GM10248 (cell line): ENCODE measurements around the gene PRKN.

Experiments
- CTCF ChIA-PET: fragments of 300-600 bp; sonication (Branson Sonifier 250); formaldehyde crosslinking; extraction: SDS; loops from one replicate; lab custom pipeline; 2021; ENCODE audit warnings: antibody characterized with exemption; lab: Yijun Ruan, JAX
- POLR2A ChIA-PET: fragments of 350-650 bp; sonication (Branson Sonifier 250); formaldehyde crosslinking; extraction: SDS; loops from one replicate; lab custom pipeline; 2020; ENCODE audit warnings: antibody characterized with exemption; lab: Yijun Ruan, JAX
- DNase-seq: peaks from one replicate; pipeline ENCODE4 v3.0.0; 2012; ENCODE audit errors: extremely low spot score
- TF ChIP-seq, protein P1 (sequence below): IDR thresholded peaks from 2 replicates; pipeline ENCODE4 v1.5.1; 2012; ENCODE audit warnings: mild to moderate bottlenecking, low read depth; ENCODE audit errors: extremely low read depth, missing control alignments, control extremely low read depth

The PRKN gene

DNA sequence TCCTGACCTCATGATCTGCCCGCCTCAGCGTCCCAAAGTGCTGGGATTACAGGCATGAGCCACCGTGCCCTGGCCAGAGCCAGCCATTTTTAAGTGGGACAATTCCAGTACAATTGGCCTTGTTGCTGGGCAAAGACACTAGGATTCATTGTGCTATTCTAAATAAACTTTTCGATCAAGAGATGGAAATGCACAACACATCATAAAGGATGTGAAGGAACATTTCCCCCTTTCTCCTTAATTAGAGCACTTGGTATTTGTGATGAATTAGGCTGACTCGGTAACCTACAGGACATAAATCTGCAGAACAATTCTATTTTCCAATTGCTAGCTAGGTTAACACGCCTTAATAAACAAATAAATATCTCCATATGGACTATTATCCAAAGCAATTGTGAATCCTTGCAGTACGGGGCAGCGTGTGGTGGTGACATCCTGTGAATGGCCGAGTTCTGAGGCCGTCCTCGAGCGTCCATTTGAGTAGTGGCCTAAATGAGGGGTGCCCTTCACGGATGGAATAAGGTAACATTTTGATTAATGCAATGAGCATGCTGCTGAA lies 1047.5 kb downstream of the PRKN start:
- POLR2A ChIA-PET: no interaction called here
- DNase-seq: no peak
- CTCF ChIA-PET: no interaction called here
- TF ChIP-seq, protein P1, sequence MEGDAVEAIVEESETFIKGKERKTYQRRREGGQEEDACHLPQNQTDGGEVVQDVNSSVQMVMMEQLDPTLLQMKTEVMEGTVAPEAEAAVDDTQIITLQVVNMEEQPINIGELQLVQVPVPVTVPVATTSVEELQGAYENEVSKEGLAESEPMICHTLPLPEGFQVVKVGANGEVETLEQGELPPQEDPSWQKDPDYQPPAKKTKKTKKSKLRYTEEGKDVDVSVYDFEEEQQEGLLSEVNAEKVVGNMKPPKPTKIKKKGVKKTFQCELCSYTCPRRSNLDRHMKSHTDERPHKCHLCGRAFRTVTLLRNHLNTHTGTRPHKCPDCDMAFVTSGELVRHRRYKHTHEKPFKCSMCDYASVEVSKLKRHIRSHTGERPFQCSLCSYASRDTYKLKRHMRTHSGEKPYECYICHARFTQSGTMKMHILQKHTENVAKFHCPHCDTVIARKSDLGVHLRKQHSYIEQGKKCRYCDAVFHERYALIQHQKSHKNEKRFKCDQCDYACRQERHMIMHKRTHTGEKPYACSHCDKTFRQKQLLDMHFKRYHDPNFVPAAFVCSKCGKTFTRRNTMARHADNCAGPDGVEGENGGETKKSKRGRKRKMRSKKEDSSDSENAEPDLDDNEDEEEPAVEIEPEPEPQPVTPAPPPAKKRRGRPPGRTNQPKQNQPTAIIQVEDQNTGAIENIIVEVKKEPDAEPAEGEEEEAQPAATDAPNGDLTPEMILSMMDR: no peak

DNA sequence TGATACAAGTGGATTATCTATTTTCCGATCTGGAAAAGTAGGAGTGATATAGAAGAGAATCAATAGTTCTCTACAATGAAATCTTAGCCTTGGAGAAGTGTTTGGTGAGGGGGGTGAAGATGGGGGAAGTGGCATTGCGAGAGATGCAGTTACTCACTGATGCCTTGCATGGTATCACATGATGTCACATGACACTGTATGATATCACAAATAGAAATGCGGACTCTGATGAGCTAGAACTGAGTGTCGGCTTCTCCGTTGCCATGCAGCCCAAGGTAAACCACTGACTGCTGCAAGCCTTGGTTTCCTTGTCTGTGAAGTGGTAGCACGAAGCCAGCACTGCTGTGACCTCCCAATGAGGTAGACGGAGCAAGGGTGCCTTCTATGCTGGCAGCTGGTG lies 1050.4 kb downstream of the PRKN start:
- TF ChIP-seq, protein P1: no peak
- CTCF ChIA-PET: no interaction called here
- DNase-seq: no peak
- POLR2A ChIA-PET: no interaction called here

DNA sequence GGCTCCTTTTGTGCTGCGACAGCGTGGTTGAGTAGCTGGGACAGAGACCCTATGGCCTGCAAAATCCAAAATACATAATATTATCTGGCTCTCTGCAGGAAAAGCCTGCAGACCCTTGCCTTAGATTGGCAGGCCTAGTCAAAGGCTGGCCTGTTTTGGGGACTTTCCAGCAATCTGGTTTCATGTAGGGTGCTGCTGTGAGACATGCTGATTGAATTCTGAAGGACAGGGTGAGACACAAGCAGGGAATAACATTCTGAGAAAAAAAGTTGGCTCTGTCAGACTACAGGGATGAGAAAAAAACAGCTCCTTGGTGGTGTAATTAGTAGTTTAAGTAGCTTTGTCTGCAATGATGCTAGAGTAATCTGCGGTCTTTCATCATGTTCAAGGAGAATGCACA lies 1051.0 kb downstream of the PRKN start:
- POLR2A ChIA-PET: no interaction called here
- CTCF ChIA-PET: interaction anchor here (1.2 kb wide), 1 partner anchor 258 kb away, joined by 3 read pairs; no protein-coding TSS in a partner anchor

DNA sequence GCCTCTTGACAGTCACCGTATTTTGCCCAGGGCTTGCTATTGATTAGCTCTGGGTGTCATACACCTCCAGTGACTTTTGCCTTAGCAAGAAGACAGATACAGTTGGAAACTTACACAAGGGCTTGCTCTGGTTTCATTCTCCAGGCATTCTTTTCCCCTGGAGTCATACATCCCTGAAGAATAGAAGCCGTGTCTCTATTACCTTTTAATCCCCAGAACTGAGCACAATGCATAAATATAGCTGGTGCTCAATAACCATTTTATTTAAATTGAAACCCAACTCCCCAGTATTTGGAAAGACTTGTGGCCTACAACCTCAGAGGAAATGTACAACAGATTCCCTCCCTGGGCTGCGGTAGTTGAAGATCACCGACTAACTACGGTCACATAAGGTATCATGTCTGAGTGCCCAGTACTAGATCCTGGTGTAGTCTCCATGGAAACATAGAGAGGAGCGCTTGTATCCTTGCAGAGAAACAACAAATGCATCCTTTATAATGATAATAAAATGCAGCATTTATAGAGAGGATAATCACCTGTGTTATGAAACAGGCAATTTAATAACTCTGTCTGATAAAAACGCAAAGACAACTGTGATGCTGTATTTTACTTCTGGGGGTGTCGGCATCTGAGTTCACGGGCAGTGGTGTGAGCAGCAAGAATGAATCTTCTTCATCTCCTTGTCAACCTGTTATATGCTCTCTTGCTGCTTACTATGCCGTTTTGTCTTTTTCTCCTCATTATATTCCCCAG lies 1052.5 kb downstream of the PRKN start:
- ChIA-PET CTCF (no interaction called here), POLR2A (no interaction called here)
- TF ChIP-seq, protein P1: no peak
- DNase-seq: no peak

More for the DNA sequence above, 1051.0 kb downstream of the PRKN start:
- no peak for DNase-seq
- TF ChIP-seq, protein P1: no peak

DNA sequence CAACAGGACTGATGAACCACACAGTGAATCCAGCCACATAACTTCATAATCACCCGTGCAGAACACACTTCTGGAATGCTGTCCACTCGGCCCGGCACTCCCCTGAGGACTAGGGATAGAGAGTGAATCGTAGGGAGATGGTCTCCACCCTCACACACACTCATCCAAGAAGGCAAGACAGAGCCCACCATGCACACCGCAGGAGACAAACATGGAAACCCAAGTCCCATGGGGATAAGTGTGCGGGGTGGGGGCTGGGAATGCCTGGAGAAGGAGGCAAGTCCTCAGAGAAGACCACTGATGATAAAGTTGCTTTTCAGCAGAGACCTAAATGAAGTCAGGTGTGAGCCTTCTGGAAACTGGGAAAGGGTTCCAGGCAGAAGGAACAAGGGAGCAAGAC lies 1054.5 kb downstream of the PRKN start:
- ChIA-PET CTCF (no interaction called here), POLR2A (no interaction called here)
- TF ChIP-seq, protein P1: no peak
- no peak for DNase-seq

DNA sequence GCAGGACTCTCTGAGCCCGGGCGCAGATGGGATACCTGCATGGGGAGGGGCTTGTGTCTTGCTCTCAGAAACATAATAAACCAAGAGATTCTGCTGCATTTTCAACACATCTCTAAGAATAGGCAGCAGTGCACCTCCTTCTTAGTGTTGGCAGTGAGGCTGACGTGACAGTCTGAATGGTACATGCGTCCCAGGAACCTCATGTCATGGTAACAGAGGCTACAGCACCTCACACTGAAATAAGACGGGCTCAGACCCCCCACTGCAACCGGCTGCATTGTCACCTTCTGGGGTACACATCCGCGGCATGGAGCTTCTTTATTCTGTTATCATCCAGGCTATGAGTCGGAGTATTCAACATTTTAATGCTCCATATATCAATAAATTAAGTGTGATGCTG lies 1056.4 kb downstream of the PRKN start:
- DNase-seq: no peak
- POLR2A ChIA-PET: no interaction called here
- TF ChIP-seq, protein P1: no peak
- CTCF ChIA-PET: no interaction called here
